HepG2 (cell line): ENCODE data around the gene CPPED1. TPM values are rescaled to one million over a fixed set of nuclear protein-coding genes. Genes with fewer than 3 reads are reported as not detected.

Experiments used
- EP300 ChIP-seq, 3 experiments: sonication (generic) in 1 of 3; formaldehyde crosslinking in 1 of 3; IDR thresholded peaks; 2 replicates each; pipeline versions ENCODE4 v1.5.1 to v1.6.1; 2011 to 2020; ENCODE audit warnings: low read depth in 2 of 3, low read length in 2 of 3, borderline replicate concordance in 1 of 3, improper control_type of control experiment in 1 of 3, mild to moderate bottlenecking in 1 of 3, missing genetic modification reagents in 1 of 3, moderate library complexity in 1 of 3
- KIAA2018 ChIP-seq: sonication (generic); formaldehyde crosslinking; IDR thresholded peaks from 2 replicates; pipeline ENCODE4 v1.5.0; 2020; ENCODE audit warnings: mild to moderate bottlenecking, missing genetic modification reagents, borderline replicate concordance
- NR2C2 ChIP-seq: sonication (generic); formaldehyde crosslinking; IDR thresholded peaks from 2 replicates; pipeline ENCODE4 v1.4.0; 2020; ENCODE audit warnings: missing genetic modification reagents, mild to moderate bottlenecking, moderate library complexity, borderline replicate concordance
- PAWR ChIP-seq: sonication (generic); formaldehyde crosslinking; IDR thresholded peaks from 2 replicates; pipeline ENCODE4 v1.4.0; 2020; ENCODE audit warnings: missing genetic modification reagents, mild to moderate bottlenecking, borderline replicate concordance
- SRSF1 ChIP-seq: fragments of 200-400 bp; formaldehyde crosslinking; optimal IDR thresholded peaks from 2 replicates; pipeline ENCODE3; 2017; ENCODE audit warnings: mild to moderate bottlenecking, low read depth, low read length, moderate library complexity
- TARDBP ChIP-seq: sonication (generic); formaldehyde crosslinking; IDR thresholded peaks from 2 replicates; pipeline ENCODE4 v1.8.0; 2022; ENCODE audit warnings: mild to moderate bottlenecking, missing genetic modification reagents
- ZFP36L2 ChIP-seq: sonication (generic); formaldehyde crosslinking; IDR thresholded peaks from 2 replicates; pipeline ENCODE4 v1.4.0; 2020; ENCODE audit warnings: missing genetic modification reagents
- ZNF101 ChIP-seq: sonication (generic); formaldehyde crosslinking; IDR thresholded peaks from 2 replicates; pipeline ENCODE4 v1.4.0; 2020; ENCODE audit warnings: mild to moderate bottlenecking, low read depth, missing genetic modification reagents, borderline replicate concordance
- ZNF18 ChIP-seq: sonication (generic); formaldehyde crosslinking; IDR thresholded peaks from 2 replicates; pipeline ENCODE4 v1.8.0; 2022; ENCODE audit warnings: mild to moderate bottlenecking, missing genetic modification reagents; ENCODE audit not compliant: insufficient replicate concordance
- ZNF543 ChIP-seq: sonication (generic); formaldehyde crosslinking; IDR thresholded peaks from 2 replicates; pipeline ENCODE4 v1.4.0; 2020; ENCODE audit warnings: mild to moderate bottlenecking, missing genetic modification reagents
- ZNF557 ChIP-seq: sonication (generic); formaldehyde crosslinking; IDR thresholded peaks from 2 replicates; pipeline ENCODE4 v1.4.0; 2020; ENCODE audit warnings: missing genetic modification reagents
- ZNF570 ChIP-seq: sonication (generic); formaldehyde crosslinking; IDR thresholded peaks from 2 replicates; pipeline ENCODE4 v1.4.0; 2020; ENCODE audit warnings: mild to moderate bottlenecking, missing genetic modification reagents, borderline replicate concordance
- ZNF768 ChIP-seq: sonication (generic); formaldehyde crosslinking; IDR thresholded peaks from 2 replicates; pipeline ENCODE4 v1.4.0; 2020; ENCODE audit warnings: missing genetic modification reagents
- ZNF790 ChIP-seq: sonication (generic); formaldehyde crosslinking; IDR thresholded peaks from 2 replicates; pipeline ENCODE4 v1.8.0; 2022; ENCODE audit warnings: missing genetic modification reagents, mild to moderate bottlenecking, borderline replicate concordance
- polyA plus RNA-seq, 8 experiments: library from polyadenylated mRNA; depleted of rRNA in 3 of 8; stranded (reverse) in 7 of 8; unstranded in 1 of 8; fragments of >200 nt; fragmentation: Illumina TruSeq in 4 of 8; extraction: Trizol in 4 of 8; gene quantifications; 2 replicates each; pipeline versions ENCODE4 v1.2.1 to v1.2.3, GENCODE V29; 2011 to 2016; ENCODE audit warnings: low read depth in 4 of 8, missing spikeins in 1 of 8, mixed read lengths in 1 of 8; ENCODE audit not compliant: insufficient read depth in 1 of 8
- total RNA-seq, 5 experiments: library from RNA; depleted of rRNA; stranded (reverse); fragments of >200 nt; fragmentation: Illumina TruSeq; extraction: Trizol; gene quantifications; 2 replicates each; pipeline ENCODE4 v1.2.3, GENCODE V29; 2016; ENCODE audit warnings: low read depth in 1 of 5
- TF ChIP-seq, protein P1 (sequence below): IDR thresholded peaks from 2 replicates; pipeline ENCODE4 v1.6.1; 2018; ENCODE audit warnings: missing genetic modification reagents, mild to moderate bottlenecking, missing compliant biosample characterization
- TF ChIP-seq, protein P2 (sequence below): IDR thresholded peaks from 2 replicates; pipeline ENCODE4 v1.6.1; 2016; ENCODE audit warnings: low read depth

The CPPED1 gene
- total and polyA plus RNA-seq, 2 of the 13 experiments (the other 11 are each of a cell fraction or from before 2014, with no cell fraction given): 66.6 to 71.3 TPM

GRCh38 chr16:12613992-12614661, 189.6 kb downstream of the CPPED1 start (continued):
- TF ChIP-seq, protein P1, sequence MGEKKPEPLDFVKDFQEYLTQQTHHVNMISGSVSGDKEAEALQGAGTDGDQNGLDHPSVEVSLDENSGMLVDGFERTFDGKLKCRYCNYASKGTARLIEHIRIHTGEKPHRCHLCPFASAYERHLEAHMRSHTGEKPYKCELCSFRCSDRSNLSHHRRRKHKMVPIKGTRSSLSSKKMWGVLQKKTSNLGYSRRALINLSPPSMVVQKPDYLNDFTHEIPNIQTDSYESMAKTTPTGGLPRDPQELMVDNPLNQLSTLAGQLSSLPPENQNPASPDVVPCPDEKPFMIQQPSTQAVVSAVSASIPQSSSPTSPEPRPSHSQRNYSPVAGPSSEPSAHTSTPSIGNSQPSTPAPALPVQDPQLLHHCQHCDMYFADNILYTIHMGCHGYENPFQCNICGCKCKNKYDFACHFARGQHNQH (CRISPR knock-in tag): no peak; the same call in 1 of the 2 replicates
- TF ChIP-seq SRSF1: no peak
- no peak for TF ChIP-seq PAWR (CRISPR knock-in tag)
- TF ChIP-seq ZNF768: no peak
- TF ChIP-seq ZNF557 (CRISPR knock-in tag): no peak
- TF ChIP-seq ZNF790 (CRISPR knock-in tag): no peak
- no peak for TF ChIP-seq ZNF570 (CRISPR knock-in tag)
- no peak; the same call in 1 of the 2 replicates for TF ChIP-seq NR2C2
- TF ChIP-seq TARDBP (CRISPR knock-in tag): no peak
- TF ChIP-seq ZFP36L2 (CRISPR knock-in tag): no peak
- no peak for TF ChIP-seq ZNF101 (CRISPR knock-in tag)
- no peak for TF ChIP-seq ZNF543 (CRISPR knock-in tag)
- TF ChIP-seq, protein P2, sequence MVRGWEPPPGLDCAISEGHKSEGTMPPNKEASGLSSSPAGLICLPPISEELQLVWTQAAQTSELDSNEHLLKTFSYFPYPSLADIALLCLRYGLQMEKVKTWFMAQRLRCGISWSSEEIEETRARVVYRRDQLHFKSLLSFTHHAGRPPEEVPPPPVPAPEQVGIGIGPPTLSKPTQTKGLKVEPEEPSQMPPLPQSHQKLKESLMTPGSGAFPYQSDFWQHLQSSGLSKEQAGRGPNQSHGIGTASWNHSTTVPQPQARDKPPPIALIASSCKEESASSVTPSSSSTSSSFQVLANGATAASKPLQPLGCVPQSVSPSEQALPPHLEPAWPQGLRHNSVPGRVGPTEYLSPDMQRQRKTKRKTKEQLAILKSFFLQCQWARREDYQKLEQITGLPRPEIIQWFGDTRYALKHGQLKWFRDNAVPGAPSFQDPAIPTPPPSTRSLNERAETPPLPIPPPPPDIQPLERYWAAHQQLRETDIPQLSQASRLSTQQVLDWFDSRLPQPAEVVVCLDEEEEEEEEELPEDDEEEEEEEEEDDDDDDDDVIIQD (CRISPR knock-in tag): no peak
- TF ChIP-seq EP300 (IDR thresholded peaks at IDR 0.05; ENCODE audit: low read depth in 2 of 2, low read length in 2 of 2): 0 out of 4 replicates have a peak, but pooled peaks of 1 of the 2 experiments have one; percentile 15
- no peak for TF ChIP-seq EP300 (CRISPR knock-in tag; IDR thresholded peaks at IDR 0.05; ENCODE audit: borderline replicate concordance)
- TF ChIP-seq KIAA2018 (CRISPR knock-in tag): no peak
- TF ChIP-seq ZNF18: no peak
